HG02973 (cell line): ENCODE results near the gene CCDC14.
"Not testable (repeated sequence)": the region's sequence is repeated elsewhere in the genome, so short reads cannot be mapped to it uniquely, and the experiment has no call there.

Experiments
- ATAC-seq: cut with Tn5 transposase; IDR thresholded peaks from one replicate; pipeline ENCODE4 v1.9.1; 2021; ENCODE audit warnings: moderate library complexity; ENCODE audit not compliant: unreplicated experiment

Gene CCDC14

GRCh38 chr3:123909785-123910184, 51.2 kb downstream of the CCDC14 start:
- peak; percentile 73 for ATAC-seq

GRCh38 chr3:123907720-123908119, 53.3 kb downstream of the CCDC14 start:
- ATAC-seq: no peak

DNA sequence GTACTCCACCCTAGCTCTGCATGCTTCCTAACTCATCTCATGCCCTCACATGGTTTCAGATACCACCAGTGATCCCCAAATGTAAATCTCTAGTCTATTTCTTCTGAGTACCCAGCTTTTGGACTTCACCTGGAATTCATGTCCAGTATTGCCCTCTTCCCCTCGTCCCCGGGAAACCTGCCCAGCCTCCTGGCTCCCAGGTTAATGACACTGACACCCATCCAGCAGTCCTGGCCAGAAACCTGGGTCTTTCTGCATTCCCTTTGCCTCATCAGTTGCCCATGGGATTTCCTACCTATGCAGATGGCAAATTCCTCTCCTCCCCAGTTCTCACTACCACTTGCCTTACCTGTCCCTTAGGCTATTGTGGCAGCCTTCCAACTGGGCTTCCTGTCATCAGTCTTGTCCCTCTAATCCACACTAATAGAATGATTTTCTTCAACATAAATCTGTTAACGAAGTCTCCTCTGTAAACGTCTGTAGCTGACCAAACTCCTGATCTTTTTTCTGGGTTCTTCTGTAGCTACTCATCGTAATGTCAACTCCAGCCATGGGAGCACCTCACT, 61.6 kb downstream of the CCDC14 start:
- no peak for ATAC-seq

GRCh38 chr3:123893012-123893411, 68.0 kb downstream of the CCDC14 start:
- no peak for ATAC-seq

DNA sequence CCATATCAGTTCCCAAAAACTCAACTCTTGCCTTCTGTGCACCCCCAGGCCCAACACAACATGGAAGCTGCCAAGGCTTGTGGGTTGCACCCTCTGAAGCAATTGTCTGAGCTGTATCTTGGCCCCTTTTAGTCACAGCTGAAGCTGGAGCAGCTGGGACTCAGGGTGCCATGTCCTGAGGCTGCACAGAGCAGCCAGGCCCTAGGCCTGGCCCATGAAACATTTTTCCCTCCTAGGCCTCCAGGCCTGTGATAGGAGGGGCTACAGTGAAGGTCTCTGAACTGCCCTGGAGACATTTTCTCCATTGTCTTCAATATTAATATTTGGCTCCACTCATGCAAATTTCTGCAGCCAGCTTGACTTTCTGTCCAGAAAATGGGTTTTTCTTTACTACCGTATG, 68.8 kb downstream of the CCDC14 start:
- no peak for ATAC-seq

GRCh38 chr3:123890991-123891390, 70.0 kb downstream of the CCDC14 start:
- not testable (repeated sequence) for ATAC-seq

DNA sequence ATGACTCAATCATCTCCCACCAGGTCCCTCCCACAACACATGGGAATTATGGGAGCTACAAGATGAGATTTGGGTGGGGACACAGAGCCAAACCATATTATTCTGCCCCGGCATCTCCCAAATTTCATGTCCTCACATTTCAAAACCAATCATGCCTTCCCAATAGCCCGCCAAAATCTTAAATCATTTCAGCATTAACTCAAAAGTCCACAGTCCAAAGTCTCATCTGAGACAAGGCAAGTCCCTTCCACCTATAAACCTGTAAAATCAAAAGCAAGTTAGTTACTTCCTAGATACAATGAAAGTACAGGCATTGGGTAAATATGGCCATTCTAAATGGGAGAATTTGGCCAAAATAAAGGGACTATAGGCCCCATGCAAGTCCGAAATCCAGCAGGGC, 70.9 kb downstream of the CCDC14 start:
- ATAC-seq: not testable (repeated sequence)

GRCh38 chr3:123884993-123885392, 76.0 kb downstream of the CCDC14 start:
- ATAC-seq: no peak

DNA sequence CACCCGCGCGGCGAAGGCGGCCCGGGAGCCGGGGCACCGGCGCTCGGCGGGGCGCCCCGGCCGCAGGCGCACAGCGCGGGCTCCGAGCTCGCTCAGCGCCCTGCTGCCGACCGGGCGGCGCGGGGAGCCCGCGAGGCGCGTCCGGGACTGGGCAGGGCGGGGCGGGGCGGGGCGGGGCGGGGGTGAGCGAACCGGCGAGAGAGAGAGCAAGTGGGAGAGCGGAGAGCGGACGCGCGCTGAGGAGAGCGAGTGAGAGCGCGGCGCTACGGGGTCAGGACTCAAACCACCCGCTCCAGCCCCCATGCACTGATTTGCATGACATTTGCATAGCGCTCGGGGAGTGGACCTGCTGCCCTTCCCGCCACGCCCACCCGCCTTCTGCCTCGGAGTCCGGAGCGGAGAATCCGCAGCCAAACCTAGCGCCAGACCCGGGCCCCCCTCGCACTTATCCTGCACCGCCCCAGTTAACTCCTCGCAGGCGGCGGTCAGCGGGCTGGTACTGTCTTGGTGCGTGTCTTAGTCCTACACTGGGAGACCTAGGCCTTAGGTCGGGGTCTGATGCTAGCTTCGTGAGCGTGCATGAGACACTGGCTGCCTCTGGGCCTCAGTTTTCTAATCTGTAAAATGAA, 76.7 kb downstream of the CCDC14 start, which contains the start of gene MYLK:
TSS of gene MYLK (minus strand) at position 130 of the 629 bp plus-strand sequence. CDS start 90,491 bp downstream, outside the sequence.
- ATAC-seq: no peak

DNA sequence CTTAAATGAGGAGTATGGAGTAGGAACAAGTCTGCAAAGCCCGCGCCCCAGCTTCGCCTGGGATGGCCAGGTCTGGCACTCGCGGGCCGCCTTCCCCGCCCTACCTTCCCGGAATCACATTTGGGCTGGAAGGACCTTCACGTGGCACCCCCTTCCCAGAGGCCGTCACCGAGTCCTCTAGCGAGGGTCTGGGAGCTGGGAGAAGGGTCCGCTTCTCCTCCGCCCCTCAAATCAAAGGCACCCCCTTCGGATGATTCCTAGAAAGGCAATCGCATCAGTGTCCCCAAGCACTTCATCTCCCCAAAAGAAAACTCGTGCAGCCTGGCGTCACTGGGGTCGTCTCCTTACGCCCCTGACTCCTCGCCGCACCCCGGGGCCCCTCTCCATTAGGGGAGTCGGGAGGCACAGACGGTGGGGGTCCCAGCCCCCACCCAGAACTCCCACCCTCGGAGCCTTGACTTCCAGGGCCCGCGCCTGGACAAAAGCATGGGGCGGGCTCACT, 77.3 kb downstream of the CCDC14 start:
- no peak for ATAC-seq

GRCh38 chr3:123883111-123883510, 77.9 kb downstream of the CCDC14 start:
- ATAC-seq: no peak

- ATAC-seq: no peak
These were observed 79.3 kb downstream of the CCDC14 start for GRCh38 chr3:123881771-123882170.

DNA sequence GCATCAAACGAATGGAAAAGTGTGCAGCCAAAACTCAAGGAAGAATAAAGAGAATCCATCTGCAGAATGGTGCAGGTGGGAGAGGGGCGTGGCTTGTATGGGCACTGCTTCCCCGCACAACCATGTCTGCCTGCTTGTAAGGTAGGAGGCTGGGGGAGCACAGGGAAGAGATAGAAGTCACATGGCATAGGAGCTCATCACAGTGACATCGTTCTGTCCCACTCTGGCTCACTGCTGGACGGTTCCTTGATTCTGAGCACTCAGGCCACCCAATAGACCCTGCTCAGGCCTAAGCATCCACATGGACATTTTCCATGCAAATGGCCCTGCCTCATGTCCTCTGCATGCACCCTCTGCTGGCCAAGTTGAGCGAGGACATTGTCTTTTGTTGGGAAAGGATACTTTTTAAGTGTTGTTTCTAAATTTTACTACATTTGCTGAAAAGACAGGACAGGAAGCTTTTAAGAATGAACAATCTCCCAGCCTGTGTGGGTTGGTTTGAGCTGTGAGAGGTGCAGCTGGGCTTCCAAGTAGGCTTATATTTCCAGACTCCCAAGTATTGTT, 79.9 kb downstream of the CCDC14 start:
- no peak for ATAC-seq

DNA sequence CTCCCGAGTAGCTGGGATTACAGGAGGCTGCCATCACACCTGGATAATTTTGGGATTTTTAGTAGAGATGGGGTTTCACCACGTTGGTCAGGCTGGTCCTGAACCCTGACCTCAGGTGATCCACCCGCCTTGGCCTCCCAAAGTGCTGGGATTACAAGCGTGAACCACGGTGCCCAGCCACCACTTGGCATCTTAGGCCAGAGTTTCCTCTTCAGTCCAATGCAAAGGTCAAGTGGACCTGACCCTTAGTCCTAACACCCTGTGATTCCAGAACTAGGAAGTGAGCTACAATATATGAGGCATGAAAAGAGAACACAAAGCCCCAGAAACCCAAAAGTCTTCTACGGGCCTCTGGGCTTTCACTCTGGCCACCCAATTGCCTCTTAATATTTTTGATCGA, 82.2 kb downstream of the CCDC14 start:
- no peak for ATAC-seq

DNA sequence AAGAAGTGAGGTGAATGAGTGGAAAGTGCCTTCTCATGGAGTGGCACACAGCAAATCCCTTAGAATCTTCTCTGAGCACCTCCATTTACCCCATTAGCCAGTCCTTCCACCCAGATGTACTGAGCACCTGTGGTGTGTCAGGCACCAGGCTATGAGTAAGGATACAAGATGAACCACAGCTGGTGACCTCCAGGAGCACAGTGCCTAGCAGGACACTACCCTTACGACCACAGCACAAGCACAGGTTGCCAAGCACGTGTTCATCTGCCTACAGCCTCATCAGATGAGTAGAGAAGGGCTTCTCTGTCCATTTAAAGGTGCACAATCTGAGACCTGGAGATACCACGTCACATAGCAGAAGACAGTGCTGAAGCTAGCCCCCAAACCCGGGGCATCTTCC, 83.1 kb downstream of the CCDC14 start:
- no peak for ATAC-seq

GRCh38 chr3:123877466-123877865, 83.6 kb downstream of the CCDC14 start:
- no peak for ATAC-seq

GRCh38 chr3:123876858-123877257, 84.2 kb downstream of the CCDC14 start:
- no peak for ATAC-seq

DNA sequence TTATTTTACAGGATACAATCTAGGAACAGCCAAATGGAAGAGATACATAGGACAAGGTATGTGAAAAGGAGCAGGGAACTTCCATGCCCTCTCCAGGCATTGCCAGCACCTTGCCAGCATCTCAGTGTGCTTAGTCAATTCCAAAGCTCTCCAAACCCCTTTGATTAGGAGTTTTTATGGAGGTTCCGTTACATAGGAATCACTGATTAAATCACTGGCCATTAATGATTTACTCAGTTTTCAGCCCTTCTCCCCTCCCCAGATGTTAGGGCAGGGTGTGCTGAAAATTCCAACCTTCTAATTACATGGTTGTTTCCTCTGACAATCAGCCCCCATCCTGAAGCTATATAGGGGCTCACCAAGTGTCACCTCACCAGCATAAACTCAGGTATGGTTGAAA, 88.4 kb downstream of the CCDC14 start:
- no peak for ATAC-seq

- no peak for ATAC-seq
These were observed 89.1 kb downstream of the CCDC14 start for GRCh38 chr3:123871946-123872345.

- no peak for ATAC-seq
These were observed 91.0 kb downstream of the CCDC14 start for GRCh38 chr3:123870033-123870432.

GRCh38 chr3:123869165-123869564, 91.9 kb downstream of the CCDC14 start:
- no peak for ATAC-seq

GRCh38 chr3:123864706-123865105, 96.3 kb downstream of the CCDC14 start:
- no peak for ATAC-seq
